HG02798 (cell line): ENCODE results near the gene C11orf86.
"Not testable (repeated sequence)": the region's sequence is repeated elsewhere in the genome, so short reads cannot be mapped to it uniquely, and the experiment has no call there.

Experiments
- ATAC-seq: cut with Tn5 transposase; IDR thresholded peaks from one replicate; pipeline ENCODE4 v1.9.1; 2021; ENCODE audit warnings: mild to moderate bottlenecking; ENCODE audit not compliant: unreplicated experiment, poor library complexity

Gene C11orf86, protein sequence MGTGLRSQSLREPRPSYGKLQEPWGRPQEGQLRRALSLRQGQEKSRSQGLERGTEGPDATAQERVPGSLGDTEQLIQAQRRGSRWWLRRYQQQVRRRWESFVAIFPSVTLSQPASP

GRCh38 chr11:66974724-66975404, at the start of gene C11orf86:
Gene C11orf86 (plus strand): TSS chr11:66975304. CDS start chr11:66975363, 59 bp downstream.
- ATAC-seq = no peak

DNA sequence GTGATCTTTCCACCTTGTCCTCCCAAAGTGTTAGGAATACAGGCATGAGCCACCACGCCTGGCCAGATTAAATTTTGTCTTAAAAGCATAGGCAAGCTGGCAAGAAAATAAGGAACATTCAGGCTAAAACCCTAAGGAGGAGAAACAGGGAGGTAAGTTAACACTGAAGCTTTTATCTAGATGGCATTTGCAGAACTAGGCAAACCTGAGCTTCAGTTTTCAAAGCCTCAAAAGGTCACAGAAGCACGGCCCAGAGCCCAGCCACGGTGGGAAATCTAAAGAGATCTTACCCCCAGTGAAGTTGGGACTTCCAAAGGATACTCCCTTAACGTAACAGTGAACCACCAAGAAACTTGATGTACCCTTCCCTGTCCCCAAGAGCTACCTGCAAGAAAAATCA, 45.4 kb upstream of the C11orf86 start:
- no peak for ATAC-seq

DNA sequence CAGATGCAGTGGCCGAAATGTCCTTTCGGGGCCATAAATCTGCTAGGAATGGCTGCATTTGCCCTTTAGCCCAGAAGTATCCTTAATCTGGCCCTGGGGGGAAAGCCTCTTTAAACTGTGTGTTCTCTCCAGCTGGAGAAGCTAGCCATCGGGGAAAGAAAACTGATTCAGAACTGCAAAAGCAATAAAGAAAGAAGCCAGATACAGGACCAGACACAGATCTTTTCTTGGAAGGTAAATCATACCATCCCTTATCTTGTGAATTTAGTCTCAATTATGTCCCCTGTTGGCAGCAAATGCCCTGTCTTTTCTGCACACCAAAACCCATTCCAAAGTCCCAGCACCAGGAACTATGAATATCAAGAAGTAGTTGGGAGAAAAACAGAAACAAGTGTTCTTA, 42.6 kb upstream of the C11orf86 start:
- no peak for ATAC-seq

- ATAC-seq = no peak
These were observed 41.6 kb upstream of the C11orf86 start for GRCh38 chr11:66933531-66933930.

DNA sequence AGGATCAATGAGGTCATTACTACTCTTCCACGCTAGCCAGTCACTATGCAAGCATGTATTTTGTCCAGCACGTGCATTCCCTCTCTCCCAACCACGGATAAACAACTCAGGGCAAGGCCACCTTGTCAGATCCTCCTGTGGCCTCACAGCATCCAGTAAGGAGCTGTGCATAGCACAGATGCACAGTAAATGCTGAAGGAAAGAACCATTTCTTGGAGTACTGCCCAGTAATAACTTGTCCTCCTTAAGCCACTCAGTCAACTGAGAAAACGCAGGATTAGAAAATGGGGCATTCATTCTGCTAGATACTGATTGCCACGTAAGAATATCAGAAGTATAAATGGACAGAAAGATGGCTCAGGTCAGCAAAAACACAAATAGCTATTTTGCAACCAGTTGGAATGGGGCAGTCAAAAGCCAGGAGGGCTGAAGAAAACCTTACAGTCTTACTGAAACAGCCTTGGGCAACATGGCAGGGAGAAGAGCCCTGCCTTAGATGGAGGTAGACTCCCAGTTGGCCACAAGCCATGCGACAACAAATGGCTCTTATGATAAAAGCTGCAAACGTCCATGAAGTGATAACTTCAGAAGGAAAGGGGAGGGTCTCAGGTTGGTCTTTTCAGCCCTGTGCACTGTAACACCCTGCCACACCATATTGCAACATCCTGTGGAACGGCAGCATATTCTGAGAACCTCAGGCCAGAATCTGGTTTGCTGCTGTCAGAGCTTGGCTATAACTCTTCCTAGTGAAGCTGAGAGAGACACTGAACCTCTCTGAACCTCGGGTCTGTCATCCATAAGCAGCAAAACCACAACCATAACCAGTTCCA, 39.9 kb upstream of the C11orf86 start:
- no peak for ATAC-seq

DNA sequence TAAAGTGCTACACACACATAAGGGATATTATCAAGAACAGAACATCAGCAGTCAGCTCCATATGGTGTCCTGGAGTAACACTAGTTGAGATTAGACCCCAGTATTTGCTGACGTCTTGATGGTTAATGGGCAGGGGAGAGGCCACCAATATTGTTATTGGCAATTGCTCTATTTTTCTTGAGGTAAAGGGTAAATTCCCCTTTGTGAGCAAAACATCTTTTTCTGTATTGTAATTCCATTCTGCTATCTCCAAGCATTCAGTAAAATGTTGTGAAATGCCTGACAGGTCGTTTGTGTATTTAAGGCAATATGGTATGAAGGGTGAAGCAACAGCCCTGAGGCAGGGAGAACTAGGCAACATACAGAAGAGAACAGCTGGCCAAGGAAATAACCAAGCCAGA, 38.8 kb upstream of the C11orf86 start:
- no peak for ATAC-seq

- ATAC-seq = no peak
These were observed 37.8 kb upstream of the C11orf86 start for GRCh38 chr11:66937193-66937733.

DNA sequence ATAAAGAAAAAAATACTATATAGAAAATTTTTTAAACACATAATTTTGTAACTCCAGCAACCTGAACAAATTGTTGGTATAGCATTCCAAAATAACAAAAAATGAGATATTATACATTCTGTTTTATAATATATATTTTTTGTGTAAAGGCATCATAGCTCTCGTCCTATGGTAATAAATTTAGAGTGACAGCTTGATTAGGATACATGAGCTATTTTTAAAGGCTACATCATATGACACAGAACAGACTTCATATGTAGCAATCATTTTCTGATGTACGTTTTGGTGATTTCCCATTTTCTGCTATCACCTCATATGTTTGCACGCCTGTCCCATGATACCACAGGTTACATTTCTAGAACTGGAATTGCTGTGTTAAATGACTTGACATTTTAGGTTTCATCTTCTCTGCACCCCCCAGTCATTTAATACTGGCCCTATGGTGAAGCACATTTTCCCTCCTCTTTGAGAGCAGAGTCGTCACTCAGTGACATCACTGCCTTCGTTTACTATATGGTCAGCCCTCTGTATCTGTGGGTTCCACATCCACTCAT, 36.4 kb upstream of the C11orf86 start:
- no peak for ATAC-seq

GRCh38 chr11:66950112-66950535, 25.0 kb upstream of the C11orf86 start:
- no peak for ATAC-seq

DNA sequence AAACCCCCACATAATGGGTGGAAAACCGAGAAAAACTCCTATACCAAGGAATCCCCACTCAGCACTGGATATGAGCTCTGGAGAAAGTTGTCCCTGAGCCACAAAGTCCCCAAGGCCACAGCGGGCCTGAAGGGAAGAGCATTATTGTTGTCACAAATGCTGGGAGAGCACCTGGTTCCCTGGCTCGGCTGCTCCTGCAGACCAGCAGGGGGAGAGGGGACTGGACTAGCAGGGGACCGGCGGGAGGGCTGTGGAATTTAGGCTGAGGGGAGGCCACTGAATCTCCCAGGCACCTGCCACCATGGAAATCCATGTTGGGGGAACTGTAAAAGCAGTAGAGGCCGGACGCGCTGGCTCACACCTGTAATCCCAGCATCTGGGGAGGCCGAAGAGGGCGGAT, 24.0 kb upstream of the C11orf86 start:
- no peak for ATAC-seq

GRCh38 chr11:66951927-66952337, 23.2 kb upstream of the C11orf86 start:
- no peak for ATAC-seq

DNA sequence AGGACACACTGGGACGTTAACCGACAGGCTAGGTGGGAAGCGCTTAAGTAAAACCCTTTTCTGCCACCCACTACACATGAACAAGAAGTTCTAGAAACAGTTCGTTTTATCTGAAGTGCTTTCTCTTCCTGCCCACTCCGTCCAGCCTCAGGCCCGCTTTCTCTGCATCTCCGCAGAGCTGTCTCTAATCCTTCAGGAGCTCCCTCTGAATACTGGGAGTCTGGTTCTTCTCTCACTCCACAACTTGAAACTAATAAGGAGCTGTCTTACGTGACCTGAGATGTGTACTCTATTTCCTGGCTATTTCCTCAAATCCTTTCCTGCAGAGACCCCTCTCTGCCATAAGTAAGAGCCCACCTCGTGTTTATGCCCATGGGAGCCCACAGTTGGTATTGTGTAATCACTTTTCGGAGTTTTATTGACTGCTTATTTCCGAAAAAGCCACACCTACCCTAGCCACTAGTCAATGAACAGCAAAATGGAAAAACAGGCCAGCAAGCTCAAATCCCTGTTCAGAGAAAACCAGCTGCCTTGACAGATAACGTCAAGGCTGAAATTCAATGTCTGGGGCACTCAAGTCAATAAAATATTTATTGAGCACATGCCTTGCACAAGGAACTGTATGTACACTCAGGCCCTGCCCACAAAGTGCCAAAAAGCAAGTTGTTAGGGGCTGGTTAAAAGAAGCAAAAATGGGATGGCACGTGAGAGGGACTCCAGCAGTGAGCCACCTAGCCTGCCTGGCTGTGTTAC, 21.8 kb upstream of the C11orf86 start:
- no peak for ATAC-seq

GRCh38 chr11:66956689-66957290, 18.3 kb upstream of the C11orf86 start:
- ATAC-seq = no peak

DNA sequence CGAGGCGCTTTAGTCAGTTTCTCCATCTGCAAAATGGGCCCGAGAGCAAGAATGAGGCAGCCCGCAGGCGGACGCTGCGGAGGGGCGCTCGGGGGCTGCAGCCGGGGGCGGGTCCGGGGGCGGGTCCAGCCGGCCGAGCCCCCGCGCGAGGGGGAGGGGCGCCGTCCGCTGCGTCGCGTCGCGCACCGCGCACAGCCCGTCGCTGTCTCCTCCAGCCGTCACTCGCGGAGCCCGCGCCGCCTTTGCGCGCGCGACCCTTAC, 17.2 kb upstream of the C11orf86 start:
- no peak for ATAC-seq

DNA sequence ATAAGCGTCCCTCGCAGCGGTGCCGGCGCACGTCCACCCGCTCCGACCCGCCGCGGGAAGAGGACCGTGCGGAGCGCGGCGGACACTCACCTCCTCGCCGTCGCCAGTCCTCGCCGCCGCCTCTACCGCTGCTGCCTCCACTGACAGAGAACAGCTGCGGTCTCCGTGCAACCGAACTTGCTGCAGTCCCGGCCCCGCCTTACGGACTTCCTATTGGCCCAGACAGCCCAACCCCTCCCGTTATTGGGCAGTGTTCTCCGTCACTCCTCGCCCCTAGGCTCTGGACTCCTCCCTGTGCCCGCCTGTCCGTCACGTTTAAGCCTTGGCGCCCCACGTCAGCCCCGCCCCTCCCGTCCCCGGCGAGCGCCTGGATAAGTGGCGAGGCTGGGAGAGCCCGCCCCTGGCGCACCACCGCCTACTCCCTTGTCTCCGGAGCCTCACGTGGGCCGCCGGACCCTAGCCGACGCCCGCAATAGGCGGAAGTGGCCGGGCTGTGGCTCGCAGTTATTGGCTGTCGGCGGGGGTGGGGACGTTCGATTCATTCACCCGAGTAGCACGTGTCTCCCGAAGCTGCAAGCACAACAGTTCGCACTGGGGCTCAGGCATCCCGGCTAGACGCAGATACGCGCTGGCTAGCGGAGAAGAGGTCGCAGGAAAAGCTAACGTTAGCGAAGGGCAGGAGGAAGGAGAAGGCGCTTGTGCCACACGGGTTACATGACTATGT, 16.7 kb upstream of the C11orf86 start, which contains the start of gene PC:
TSS of gene PC (minus strand) at position 152 of the 724 bp plus-strand sequence. CDS start 86,224 bp downstream, outside the sequence.
- peak; percentile 94 for ATAC-seq

GRCh38 chr11:66958956-66959274, 16.2 kb upstream of the C11orf86 start:
- no peak for ATAC-seq

DNA sequence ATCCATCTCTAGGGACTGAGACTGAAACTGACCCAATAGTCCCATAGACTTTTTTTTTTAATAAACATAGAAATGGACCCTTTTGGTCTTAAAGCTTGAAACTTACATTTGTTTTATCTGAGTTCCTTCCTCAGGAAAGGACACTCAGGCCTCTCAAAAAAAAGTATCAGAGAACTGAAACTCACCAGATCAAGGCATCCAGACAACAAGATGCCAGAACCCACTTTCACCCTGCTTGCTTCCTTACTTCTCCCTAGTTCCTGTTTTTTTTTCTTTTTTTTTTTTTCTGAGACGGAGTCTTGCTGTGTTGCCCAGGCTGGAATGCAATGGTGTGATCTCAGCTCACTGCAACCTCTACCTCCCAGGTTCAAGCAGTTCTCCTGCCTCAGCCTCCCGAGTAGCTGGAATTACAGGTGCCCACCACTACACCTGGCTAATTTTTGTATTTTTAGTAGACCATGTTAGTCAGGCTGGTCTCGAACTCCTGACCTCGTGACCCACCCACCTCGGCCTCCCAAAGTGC, 13.4 kb upstream of the C11orf86 start:
- not testable (repeated sequence) for ATAC-seq

GRCh38 chr11:66962247-66962646, 12.9 kb upstream of the C11orf86 start:
- no peak for ATAC-seq

- ATAC-seq = no peak
These were observed 12.3 kb upstream of the C11orf86 start for GRCh38 chr11:66962801-66963200.
